Neural progenitor cell (in vitro differentiated cells): ENCODE measurements around the gene AFF4. TPM values are rescaled to one million over a fixed set of nuclear protein-coding genes. Genes with fewer than 3 reads are reported as not detected.
"Not testable (repeated sequence)": the region's sequence is repeated elsewhere in the genome, so short reads cannot be mapped to it uniquely, and the experiment has no call there.

ENCODE experiments used
- DNase-seq: peaks from one replicate; pipeline ENCODE4 v3.0.0-alpha.2; 2016; ENCODE audit warnings: low spot score
- H2AFZ ChIP-seq: fragments of 200-600 bp; sonication (generic); replicated peaks from 2 replicates; pipeline ENCODE4 v1.6.1; 2016; ENCODE audit warnings: antibody characterized with exemption
- H3F3A ChIP-seq: fragments of 200-600 bp; sonication (generic); 2 replicates; pipeline ENCODE4 v1.6.1; 2016; ENCODE audit warnings: antibody characterized with exemption, low read depth
- H3K27ac ChIP-seq: fragments of 200-600 bp; sonication (generic); 2 replicates; pipeline ENCODE4 v1.5.1; 2016; ENCODE audit warnings: mild to moderate bottlenecking
- H3K27me3 ChIP-seq: fragments of 200-600 bp; sonication (generic); 2 replicates; pipeline ENCODE4 v1.6.1; 2016; ENCODE audit warnings: mild to moderate bottlenecking, moderate library complexity
- H3K36me3 ChIP-seq: fragments of 200-600 bp; sonication (generic); 2 replicates; pipeline ENCODE4 v1.5.1; 2016
- H3K4me1 ChIP-seq: fragments of 200-600 bp; sonication (generic); 2 replicates; pipeline ENCODE4 v1.6.1; 2016; ENCODE audit warnings: mixed run types
- H3K4me2 ChIP-seq: fragments of 200-600 bp; sonication (generic); 2 replicates; pipeline ENCODE4 v1.6.1; 2016
- H3K4me3 ChIP-seq: fragments of 200-600 bp; sonication (generic); 2 replicates; pipeline ENCODE4 v1.5.1; 2016
- H3K79me2 ChIP-seq: fragments of 200-600 bp; sonication (generic); 2 replicates; pipeline ENCODE4 v1.6.1; 2016; ENCODE audit warnings: low read depth
- H3K9ac ChIP-seq: fragments of 200-600 bp; sonication (generic); 2 replicates; pipeline ENCODE4 v1.6.1; 2016
- H3K9me3 ChIP-seq: fragments of 200-600 bp; sonication (generic); 2 replicates; pipeline ENCODE4 v1.5.1; 2016; ENCODE audit warnings: low read depth
- H4K20me1 ChIP-seq: fragments of 200-600 bp; sonication (generic); 2 replicates; pipeline ENCODE4 v1.6.1; 2016; ENCODE audit warnings: low read depth
- H3K27ac Mint-ChIP-seq: 3 replicates; pipeline ENCODE4 v1.8.0; 2021; ENCODE audit warnings: mixed read lengths
- H3K27me3 Mint-ChIP-seq: 2 replicates; pipeline ENCODE4 v1.8.0; 2022; ENCODE audit warnings: low read depth, mild to moderate bottlenecking, inconsistent platforms, moderate library complexity, mixed read lengths; ENCODE audit not compliant: insufficient read depth
- H3K36me3 Mint-ChIP-seq: 3 replicates; pipeline ENCODE4 v1.8.0; 2021; ENCODE audit warnings: mixed read lengths
- H3K4me1 Mint-ChIP-seq: 3 replicates; pipeline ENCODE4 v1.8.0; 2021; ENCODE audit warnings: mixed read lengths
- H3K4me3 Mint-ChIP-seq: 3 replicates; pipeline ENCODE4 v1.8.0; 2021; ENCODE audit warnings: mild to moderate bottlenecking, moderate library complexity, mixed read lengths
- H3K9me3 Mint-ChIP-seq: 3 replicates; pipeline ENCODE4 v1.8.0; 2020; ENCODE audit warnings: mixed read lengths
- EZH2 ChIP-seq: fragments of 200-600 bp; sonication (generic); IDR thresholded peaks from 2 replicates; pipeline ENCODE4 v1.6.1; 2017; ENCODE audit warnings: antibody characterized with exemption, mild to moderate bottlenecking, moderate library complexity
- EZH2phosphoT487 ChIP-seq: fragments of 200-600 bp; sonication (generic); IDR thresholded peaks from 2 replicates; pipeline ENCODE4 v1.6.1; 2017; ENCODE audit warnings: antibody characterized with exemption
- total RNA-seq: library from RNA; depleted of rRNA; stranded (reverse); fragments of >200 nt; gene quantifications from 2 replicates; pipeline ENCODE4 v1.2.3, GENCODE V29; 2015; ENCODE audit warnings: low replicate concordance
- TF ChIP-seq, protein P1 (sequence below): fragments of 200-600 bp; sonication (generic); IDR thresholded peaks from 2 replicates; pipeline ENCODE4 v1.5.1; 2017; ENCODE audit warnings: antibody characterized with exemption, mild to moderate bottlenecking

Gene AFF4
- total RNA-seq, 1 donor from 2014 or later, result 63.6 TPM

DNA sequence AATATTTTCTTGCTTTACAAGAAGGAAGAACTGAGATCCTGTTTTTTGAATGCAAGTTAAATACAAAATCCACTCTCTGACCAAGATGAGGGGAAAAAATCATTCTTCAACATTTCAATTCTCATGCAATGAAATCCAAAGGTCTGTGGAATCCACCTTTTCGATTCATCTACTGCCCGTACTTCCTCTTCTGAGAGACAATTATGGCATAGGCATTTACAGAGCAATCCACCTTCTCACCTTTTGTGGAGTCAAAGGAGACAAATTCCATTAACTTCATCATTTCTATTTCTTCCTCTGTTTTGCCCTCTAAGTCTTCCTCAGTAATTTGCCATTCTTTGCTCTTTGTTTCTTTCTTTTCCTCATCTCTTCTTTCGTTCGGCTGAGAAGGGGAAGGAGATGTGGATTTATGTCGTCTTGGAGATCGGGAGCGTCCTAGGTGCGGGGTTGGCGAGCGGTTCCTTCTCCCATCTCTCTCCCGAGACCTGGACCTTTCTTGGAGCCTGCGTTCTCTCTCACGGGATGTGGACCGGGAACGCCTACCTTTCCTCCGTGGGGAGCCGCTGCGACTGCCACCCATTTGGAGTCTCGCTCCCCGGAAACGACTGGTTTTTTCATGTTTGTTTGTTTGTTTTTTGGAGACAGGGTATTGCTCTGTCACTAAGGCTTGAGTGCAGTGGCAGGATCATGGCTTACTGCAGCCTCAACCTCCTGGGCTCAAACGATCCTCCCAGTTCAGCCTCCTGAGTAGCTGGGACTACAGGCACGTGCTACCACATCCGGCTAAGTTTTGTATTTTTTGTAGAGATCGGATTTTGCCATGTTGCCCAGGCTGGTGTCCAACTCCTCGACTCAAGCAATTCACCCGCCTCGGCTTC lies 24.3 kb upstream of the AFF4 start:
- Histone ChIP-seq H3K4me2 (no peak overlapping the region), H3K9ac (no peak overlapping the region), H3K4me3 (no peak overlapping the region), H3K9me3 (no peaks in the 10 kb centered on the region), H3K27me3 (no peaks in the 10 kb centered on the region), H4K20me1 (no peaks in the 10 kb centered on the region), H3K27ac (no peak overlapping the region), H3K36me3 (no peaks in the 10 kb centered on the region), H3K79me2 (no peaks in the 10 kb centered on the region), H3F3A (no peaks in the 10 kb centered on the region), H3K4me1 (no peaks in the 10 kb centered on the region), H2AFZ (peak overlapping the region; percentile 73)
- no peak for TF ChIP-seq EZH2
- no peaks in the 10 kb centered on the region for H3K9me3 Mint-ChIP-seq
- H3K4me1 Mint-ChIP-seq, result no peaks in the 10 kb centered on the region
- DNase-seq, result no peak
- no peaks in the 10 kb centered on the region for H3K27me3 Mint-ChIP-seq
- no peaks in the 10 kb centered on the region for H3K36me3 Mint-ChIP-seq
- no peak overlapping the region for H3K4me3 Mint-ChIP-seq
- H3K27ac Mint-ChIP-seq, result no peak overlapping the region

DNA sequence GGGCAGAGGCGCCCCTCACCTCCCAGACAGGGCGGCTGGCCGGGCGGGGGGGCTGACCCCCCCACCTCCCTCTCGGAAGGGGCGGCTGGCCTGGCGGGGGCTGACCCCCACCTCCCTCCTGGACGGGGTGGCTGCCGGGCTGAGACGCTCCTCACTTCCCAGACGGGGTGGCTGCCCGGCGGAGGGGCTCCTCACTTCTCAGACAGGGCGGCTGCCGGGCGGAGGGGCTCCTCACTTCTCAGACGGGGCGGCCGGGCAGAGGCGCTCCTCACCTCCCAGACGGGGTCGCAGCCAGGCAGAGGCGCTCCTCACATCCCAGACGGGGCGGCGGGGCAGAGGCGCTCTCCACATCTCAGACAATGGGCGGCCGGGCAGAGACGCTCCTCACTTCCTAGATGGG lies 19.5 kb upstream of the AFF4 start:
- H3K36me3 Mint-ChIP-seq, H3K27ac Mint-ChIP-seq, H3K4me2 ChIP-seq, H3F3A ChIP-seq, H3K9me3 Mint-ChIP-seq, H4K20me1 ChIP-seq, H3K27ac ChIP-seq, H3K4me1 Mint-ChIP-seq, H3K79me2 ChIP-seq, DNase-seq, H3K9ac ChIP-seq, H3K27me3 Mint-ChIP-seq, H3K27me3 ChIP-seq, H3K9me3 ChIP-seq, H3K4me3 ChIP-seq, H3K4me1 ChIP-seq, H3K36me3 ChIP-seq, H2AFZ ChIP-seq, H3K4me3 Mint-ChIP-seq: not testable (repeated sequence)

DNA sequence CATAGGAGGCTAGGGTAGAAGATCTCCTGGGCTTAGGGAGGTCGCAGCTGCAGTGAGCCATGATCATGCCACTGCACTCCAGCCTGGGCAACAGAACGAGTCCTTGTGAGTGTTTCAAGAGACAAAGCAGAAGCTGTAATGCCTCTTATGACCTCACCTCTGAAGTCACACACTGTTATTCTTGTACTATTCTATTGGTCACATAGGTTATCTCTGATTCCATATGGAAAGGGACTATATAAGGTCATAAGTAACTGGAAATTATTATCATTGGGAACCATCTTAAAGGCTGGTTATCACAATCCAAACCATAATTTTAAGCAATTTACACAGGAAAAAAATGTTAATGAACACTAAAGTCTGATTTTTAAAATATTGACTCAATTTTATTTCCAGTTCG lies 17.9 kb upstream of the AFF4 start:
- no peak overlapping the region for H2AFZ ChIP-seq
- H3K4me1 ChIP-seq, result no peaks in the 10 kb centered on the region
- H3F3A ChIP-seq, result no peaks in the 10 kb centered on the region
- Mint-ChIP-seq H3K27me3 (peaks cover 4% of the 10 kb centered on the region), H3K4me3 (no peak overlapping the region), H3K36me3 (no peaks in the 10 kb centered on the region), H3K27ac (no peak overlapping the region), H3K4me1 (no peaks in the 10 kb centered on the region), H3K9me3 (peaks cover 18% of the 10 kb centered on the region)
- H4K20me1 ChIP-seq, result no peaks in the 10 kb centered on the region
- TF ChIP-seq EZH2phosphoT487, result no peak
- TF ChIP-seq, protein P1, sequence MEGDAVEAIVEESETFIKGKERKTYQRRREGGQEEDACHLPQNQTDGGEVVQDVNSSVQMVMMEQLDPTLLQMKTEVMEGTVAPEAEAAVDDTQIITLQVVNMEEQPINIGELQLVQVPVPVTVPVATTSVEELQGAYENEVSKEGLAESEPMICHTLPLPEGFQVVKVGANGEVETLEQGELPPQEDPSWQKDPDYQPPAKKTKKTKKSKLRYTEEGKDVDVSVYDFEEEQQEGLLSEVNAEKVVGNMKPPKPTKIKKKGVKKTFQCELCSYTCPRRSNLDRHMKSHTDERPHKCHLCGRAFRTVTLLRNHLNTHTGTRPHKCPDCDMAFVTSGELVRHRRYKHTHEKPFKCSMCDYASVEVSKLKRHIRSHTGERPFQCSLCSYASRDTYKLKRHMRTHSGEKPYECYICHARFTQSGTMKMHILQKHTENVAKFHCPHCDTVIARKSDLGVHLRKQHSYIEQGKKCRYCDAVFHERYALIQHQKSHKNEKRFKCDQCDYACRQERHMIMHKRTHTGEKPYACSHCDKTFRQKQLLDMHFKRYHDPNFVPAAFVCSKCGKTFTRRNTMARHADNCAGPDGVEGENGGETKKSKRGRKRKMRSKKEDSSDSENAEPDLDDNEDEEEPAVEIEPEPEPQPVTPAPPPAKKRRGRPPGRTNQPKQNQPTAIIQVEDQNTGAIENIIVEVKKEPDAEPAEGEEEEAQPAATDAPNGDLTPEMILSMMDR, result no peak
- TF ChIP-seq EZH2, result no peak
- DNase-seq, result no peak
- H3K27ac ChIP-seq, result no peak overlapping the region
- no peak overlapping the region for H3K4me3 ChIP-seq
- H3K4me2 ChIP-seq, result no peak overlapping the region
- H3K9me3 ChIP-seq, result no peaks in the 10 kb centered on the region
- H3K9ac ChIP-seq, result no peak overlapping the region
- H3K36me3 ChIP-seq, result no peaks in the 10 kb centered on the region
- no peaks in the 10 kb centered on the region for H3K79me2 ChIP-seq
- H3K27me3 ChIP-seq, result no peaks in the 10 kb centered on the region

DNA sequence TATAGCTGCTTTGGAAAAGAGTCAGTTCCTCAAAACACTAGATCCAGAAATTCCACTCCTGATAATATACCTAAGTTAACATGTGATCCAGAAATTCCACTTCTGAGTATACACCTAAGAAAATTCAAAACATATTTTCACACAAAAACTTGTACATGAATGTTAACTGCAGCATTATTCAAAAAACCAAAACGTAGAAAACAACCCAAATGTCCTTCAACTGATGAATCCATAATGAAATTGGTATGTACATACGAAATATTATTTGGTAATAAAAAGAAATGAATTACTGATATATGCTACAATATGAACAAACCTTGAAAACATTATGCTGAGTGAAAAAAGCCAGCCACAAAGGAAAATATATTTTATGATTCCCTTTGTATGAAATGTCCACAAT lies 16.5 kb upstream of the AFF4 start:
- TF ChIP-seq EZH2phosphoT487 (no peak), EZH2 (no peak)
- TF ChIP-seq, protein P1, result no peak
- Histone ChIP-seq H3K9me3 (no peaks in the 10 kb centered on the region), H3K4me3 (no peak overlapping the region), H3K4me2 (no peak overlapping the region), H3K36me3 (no peaks in the 10 kb centered on the region), H3K27ac (no peak overlapping the region), H3F3A (no peaks in the 10 kb centered on the region), H4K20me1 (no peaks in the 10 kb centered on the region), H2AFZ (no peak overlapping the region), H3K27me3 (no peaks in the 10 kb centered on the region), H3K79me2 (no peaks in the 10 kb centered on the region), H3K9ac (no peak overlapping the region), H3K4me1 (no peaks in the 10 kb centered on the region)
- no peaks in the 10 kb centered on the region for H3K36me3 Mint-ChIP-seq
- peaks cover 4% of the 10 kb centered on the region for H3K27me3 Mint-ChIP-seq
- no peaks in the 10 kb centered on the region for H3K4me1 Mint-ChIP-seq
- no peak overlapping the region for H3K27ac Mint-ChIP-seq
- H3K9me3 Mint-ChIP-seq, result peaks cover 21% of the 10 kb centered on the region
- H3K4me3 Mint-ChIP-seq, result no peak overlapping the region
- DNase-seq, result no peak
